ENCODE results near the gene RWDD1. TPM values are rescaled to one million over a fixed set of nuclear protein-coding genes. Genes with fewer than 3 reads are reported as not detected.

The RWDD1 gene
- total and polyA plus RNA-seq, 3 donors from 2014 or later, result 15.6 to 27.8 (median 20.5) TPM

GRCh38 chr6:116564311-116564710 lies 7.0 kb upstream of the RWDD1 start:
- DNase-seq, result no peak
- TF ChIP-seq POLR2A (IDR thresholded peaks at IDR 0.05) (no peak), CTCF (IDR thresholded peaks at IDR 0.05) (no peak)
- WGBS, 2 donors, result 64 to 76% methylated on average over 7 of the region's 7 CpGs
- Histone ChIP-seq H3K27me3 (no peaks in the 10 kb centered on the region), H3K27ac (no peak overlapping the region), H3K4me1 (peaks cover 3% of the 10 kb centered on the region), H3K36me3 (ENCODE audit: low read depth, missing control alignments) (no peaks in the 10 kb centered on the region), H3K4me3 (no peak overlapping the region), H3K9me3 (no peaks in the 10 kb centered on the region)
- intact Hi-C loops (cut with DNase I; ENCODE audit: low total_unique reads), result no loop called here

DNA sequence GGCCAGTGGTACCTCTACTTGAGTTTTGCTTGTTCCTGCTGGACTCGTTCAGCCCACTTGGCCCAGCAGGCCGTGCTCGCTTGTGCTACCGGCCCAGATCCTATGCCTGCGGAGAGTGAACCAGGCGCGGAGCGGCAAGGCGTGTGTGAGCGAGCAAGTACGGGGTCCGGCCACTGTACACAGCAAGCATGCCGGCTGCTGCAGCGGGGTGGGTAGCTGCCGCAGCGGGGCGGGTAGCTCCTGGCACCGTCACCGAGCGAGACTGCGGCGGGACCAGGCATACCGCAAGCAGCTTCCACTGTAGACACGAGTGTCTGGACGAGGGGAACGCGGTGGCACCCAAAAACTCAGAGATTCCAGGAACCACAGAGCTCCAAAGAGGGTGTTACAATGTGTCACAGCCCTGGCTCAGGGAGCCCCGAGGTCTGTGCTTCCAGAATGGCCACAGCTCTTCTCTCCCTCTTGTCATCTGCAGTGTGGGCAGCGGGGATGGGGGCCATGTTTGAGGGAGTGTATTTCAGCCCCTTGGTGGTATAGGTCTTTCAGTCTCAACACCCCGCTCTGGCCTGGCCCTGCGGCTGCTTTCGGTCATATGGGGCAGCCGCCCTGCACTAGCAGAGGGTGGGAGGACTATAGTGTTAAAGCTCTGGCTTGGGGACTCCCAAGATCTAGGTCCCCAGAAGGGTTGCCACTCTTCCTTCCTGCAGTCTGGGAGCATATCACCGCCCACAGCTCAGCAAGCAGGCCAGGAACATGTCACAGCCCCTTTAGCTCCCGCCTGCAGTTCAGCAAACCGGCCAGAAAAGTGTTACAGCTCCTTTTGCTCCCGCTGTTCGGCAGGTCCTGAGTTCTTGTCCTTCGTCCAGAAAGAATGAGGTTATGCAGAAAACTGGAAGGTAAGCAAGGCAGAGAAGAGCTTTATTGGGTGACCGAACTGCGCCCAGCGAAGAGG lies 6.1 kb upstream of the RWDD1 start:
- Histone ChIP-seq H3K27me3 (no peaks in the 10 kb centered on the region), H3K4me3 (peak overlapping the region; percentile 1 to 29), H3K9me3 (no peaks in the 10 kb centered on the region), H3K4me1 (peaks cover 6% of the 10 kb centered on the region), H3K27ac (no peak overlapping the region), H3K36me3 (ENCODE audit: low read depth, missing control alignments) (no peaks in the 10 kb centered on the region)
- TF ChIP-seq CTCF (IDR thresholded peaks at IDR 0.05), result no peak
- TF ChIP-seq POLR2A (IDR thresholded peaks at IDR 0.05), result no peak
- intact Hi-C loops (cut with DNase I; ENCODE audit: low total_unique reads), result no loop called here
- 19 to 46% methylated on average over 6 to 42 of the region's 42 CpGs for WGBS, 2 donors
- peak; percentile 27 for DNase-seq

DNA sequence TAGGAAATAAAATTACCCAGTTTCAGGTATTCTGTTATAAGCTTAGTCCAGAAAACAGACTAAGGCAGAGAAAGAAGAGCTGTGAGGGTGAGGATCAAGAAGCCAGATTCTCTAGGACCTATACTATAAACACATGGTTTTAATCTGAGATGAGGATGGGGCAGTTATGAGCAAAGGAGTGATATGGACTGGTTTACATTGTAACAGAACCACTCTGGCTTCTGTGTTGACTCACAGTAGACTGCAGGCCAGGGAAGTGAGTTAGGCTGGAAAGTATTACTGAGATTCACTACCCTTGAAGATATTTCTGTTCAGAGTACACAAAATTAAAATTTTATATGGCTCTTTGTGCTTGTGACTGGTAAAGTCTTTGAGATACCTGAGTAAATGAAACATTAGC lies 3.2 kb upstream of the RWDD1 start:
- Histone ChIP-seq H3K36me3 (ENCODE audit: low read depth, missing control alignments) (no peaks in the 10 kb centered on the region), H3K27me3 (no peaks in the 10 kb centered on the region), H3K4me1 (peaks cover 14% of the 10 kb centered on the region), H3K27ac (no peak overlapping the region), H3K4me3 (no peak overlapping the region), H3K9me3 (no peaks in the 10 kb centered on the region)
- no peak for DNase-seq
- intact Hi-C loops (cut with DNase I; ENCODE audit: low total_unique reads), result no loop called here
- TF ChIP-seq CTCF (IDR thresholded peaks at IDR 0.05) (no peak), POLR2A (IDR thresholded peaks at IDR 0.05) (no peak)

GRCh38 chr6:116568821-116569755 lies 2.2 kb upstream of the RWDD1 start:
- Histone ChIP-seq H3K4me3 (no peak overlapping the region), H3K4me1 (peaks cover 14% of the 10 kb centered on the region), H3K36me3 (ENCODE audit: low read depth, missing control alignments) (no peaks in the 10 kb centered on the region), H3K27me3 (no peaks in the 10 kb centered on the region), H3K9me3 (no peaks in the 10 kb centered on the region), H3K27ac (no peak overlapping the region)
- WGBS, 2 donors, result 54 to 65% methylated on average over 7 of the region's 7 CpGs
- intact Hi-C loops (cut with DNase I; ENCODE audit: low total_unique reads), result no loop called here
- DNase-seq, result no peak
- TF ChIP-seq CTCF (IDR thresholded peaks at IDR 0.05) (no peak), POLR2A (IDR thresholded peaks at IDR 0.05) (no peak)
